GM21786 (cell line): ENCODE measurements around the gene GFPT2.
A peak's percentile ranks its signal among the peaks of the same experiment; 100 is the strongest.
"Not testable (repeated sequence)": the region's sequence is repeated elsewhere in the genome, so short reads cannot be mapped to it uniquely, and the experiment has no call there.

Experiments
- ATAC-seq: cut with Tn5 transposase; IDR thresholded peaks from one replicate; pipeline ENCODE4 v1.9.1; 2021; ENCODE audit not compliant: unreplicated experiment

Gene GFPT2

GRCh38 chr5:180311216-180311615 is 41.9 kb downstream of the GFPT2 start:
- no peak for ATAC-seq

- ATAC-seq, result no peak
Observed at GRCh38 chr5:180306796-180307195, 46.3 kb downstream of the GFPT2 start.

- no peak for ATAC-seq
Observed at GRCh38 chr5:180305481-180305880, 47.7 kb downstream of the GFPT2 start.

- no peak for ATAC-seq
Observed at GRCh38 chr5:180304431-180305375, 48.4 kb downstream of the GFPT2 start.

- no peak for ATAC-seq
Observed at GRCh38 chr5:180304016-180304292, 49.2 kb downstream of the GFPT2 start.

GRCh38 chr5:180303226-180304015 is 49.7 kb downstream of the GFPT2 start:
- no peak for ATAC-seq

GRCh38 chr5:180302256-180302655 is 50.9 kb downstream of the GFPT2 start:
- no peak for ATAC-seq

GRCh38 chr5:180301253-180301652 is 51.9 kb downstream of the GFPT2 start:
- ATAC-seq, result no peak

- no peak for ATAC-seq
Observed at GRCh38 chr5:180299526-180299925, 53.6 kb downstream of the GFPT2 start.

GRCh38 chr5:180299014-180299413 is 54.1 kb downstream of the GFPT2 start:
- not testable (repeated sequence) for ATAC-seq

- ATAC-seq, result no peak
Observed at GRCh38 chr5:180297587-180298282, 55.4 kb downstream of the GFPT2 start.

GRCh38 chr5:180296771-180297170 is 56.4 kb downstream of the GFPT2 start:
- no peak for ATAC-seq

- ATAC-seq, result no peak
Observed at GRCh38 chr5:180294913-180295555, 58.1 kb downstream of the GFPT2 start.

GRCh38 chr5:180294411-180294810 is 58.7 kb downstream of the GFPT2 start:
- ATAC-seq, result no peak

GRCh38 chr5:180291943-180292831 is 60.9 kb downstream of the GFPT2 start, which contains the start of gene MAPK9:
Gene MAPK9 (minus strand): TSS chr5:180292083. CDS start chr5:180280561, 11,522 bp downstream.
- ATAC-seq, result peak; percentile 76

GRCh38 chr5:180291234-180291940 is 61.7 kb downstream of the GFPT2 start:
- peak; percentile 24 for ATAC-seq

- ATAC-seq, result no peak
Observed at GRCh38 chr5:180290568-180291233, 62.4 kb downstream of the GFPT2 start.

GRCh38 chr5:180289966-180290365 is 63.2 kb downstream of the GFPT2 start:
- no peak for ATAC-seq

- ATAC-seq, result no peak
Observed at GRCh38 chr5:180289433-180289832, 63.7 kb downstream of the GFPT2 start.
